Measurements from ENCODE around the gene MRPL34. TPM values are rescaled to one million over a fixed set of nuclear protein-coding genes. Genes with fewer than 3 reads are reported as not detected.

Gene MRPL34
- total and polyA plus RNA-seq, 9 of the 15 experiments (the other 6 are each of a cell fraction or from before 2014, with no cell fraction given): 11.5 to 256 (median 72.5) TPM

DNA sequence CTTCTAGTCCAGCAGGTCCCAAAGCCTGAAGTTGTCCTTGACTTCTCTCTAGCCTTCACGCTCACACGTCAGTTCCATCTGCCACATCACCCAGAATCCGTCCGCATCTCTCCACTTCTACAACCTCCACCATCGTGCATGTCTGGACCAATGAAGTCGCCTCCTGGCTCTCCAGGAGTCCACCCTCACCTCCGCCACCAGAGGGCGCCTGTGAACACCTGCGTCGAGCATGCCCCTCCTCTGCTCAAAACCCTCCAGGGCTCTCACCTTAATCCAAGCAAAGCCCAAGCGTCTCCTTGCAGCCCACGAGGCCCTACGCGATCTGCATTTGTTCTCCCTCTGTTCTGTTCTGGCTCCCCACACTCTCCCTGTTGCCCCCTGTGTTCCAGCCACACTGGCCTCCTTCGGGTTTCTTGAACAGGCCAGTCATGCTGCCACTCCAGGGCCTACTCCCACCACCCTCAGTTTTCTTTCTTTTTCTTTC is 44.8 kb upstream of the MRPL34 start (continued):
- TF ChIP-seq, protein P1, sequence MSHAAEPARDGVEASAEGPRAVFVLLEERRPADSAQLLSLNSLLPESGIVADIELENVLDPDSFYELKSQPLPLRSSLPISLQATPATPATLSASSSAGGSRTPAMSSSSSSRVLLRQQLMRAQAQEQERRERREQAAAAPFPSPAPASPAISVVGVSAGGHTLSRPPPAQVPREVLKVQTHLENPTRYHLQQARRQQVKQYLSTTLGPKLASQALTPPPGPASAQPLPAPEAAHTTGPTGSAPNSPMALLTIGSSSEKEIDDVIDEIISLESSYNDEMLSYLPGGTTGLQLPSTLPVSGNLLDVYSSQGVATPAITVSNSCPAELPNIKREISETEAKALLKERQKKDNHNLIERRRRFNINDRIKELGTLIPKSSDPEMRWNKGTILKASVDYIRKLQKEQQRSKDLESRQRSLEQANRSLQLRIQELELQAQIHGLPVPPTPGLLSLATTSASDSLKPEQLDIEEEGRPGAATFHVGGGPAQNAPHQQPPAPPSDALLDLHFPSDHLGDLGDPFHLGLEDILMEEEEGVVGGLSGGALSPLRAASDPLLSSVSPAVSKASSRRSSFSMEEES (CRISPR knock-in tag; IDR thresholded peaks at IDR 0.05): no peak
- TF ChIP-seq HNRNPH1 (optimal IDR thresholded peaks at IDR 0.05; ENCODE audit: low read depth, low read length) (no peak), HOXB6 (CRISPR knock-in tag; IDR thresholded peaks at IDR 0.05; ENCODE audit: borderline replicate concordance) (no peak), CBX1 (IDR thresholded peaks at IDR 0.05; ENCODE audit: low read depth) (no peak), L3MBTL2 (IDR thresholded peaks at IDR 0.05) (peak; percentile 89), BRF1 (IDR thresholded peaks at IDR 0.05; ENCODE audit: borderline replicate concordance, extremely low read depth, insufficient read length) (no peak), ETV5 (CRISPR knock-in tag; IDR thresholded peaks at IDR 0.05; ENCODE audit: low read depth) (no peak), SMAD1 (IDR thresholded peaks at IDR 0.05; ENCODE audit: low read depth, low read length, partially characterized antibody) (no peak), ZNF3 (CRISPR knock-in tag; IDR thresholded peaks at IDR 0.05) (no peak), IFI16 (CRISPR knock-in tag; IDR thresholded peaks at IDR 0.05) (no peak), MTA3 (IDR thresholded peaks at IDR 0.05; ENCODE audit: borderline replicate concordance) (no peak), TGIF2 (CRISPR knock-in tag; IDR thresholded peaks at IDR 0.05) (no peak), NRF1 (conservative IDR thresholded peaks at IDR 0.05 in 1 of 2, IDR thresholded peaks at IDR 0.05 in 1 of 2) (peak; percentile 32 to 62; a peak in 3 of 4 replicates), ZNF140 (CRISPR knock-in tag; IDR thresholded peaks at IDR 0.05) (no peak), HMG20B (CRISPR knock-in tag; IDR thresholded peaks at IDR 0.05) (no peak), ZNF551 (CRISPR knock-in tag; IDR thresholded peaks at IDR 0.05) (no peak), ARID2 (IDR thresholded peaks at IDR 0.05) (0 out of 2 replicates have a peak, but pooled peaks have one; percentile 11), PHF8 (IDR thresholded peaks at IDR 0.05; ENCODE audit: borderline replicate concordance, low read length) (peak; percentile 41; the same call in 1 of the 2 replicates), PYGO2 (tag; IDR thresholded peaks at IDR 0.05) (no peak), THRAP3 (IDR thresholded peaks at IDR 0.05; ENCODE audit: borderline replicate concordance) (no peak), SAFB2 (IDR thresholded peaks at IDR 0.05; ENCODE audit: borderline replicate concordance, low read depth, low read length, severe bottlenecking) (no peak), CBX2 (IDR thresholded peaks at IDR 0.05; ENCODE audit: insufficient read depth, low read length, poor library complexity, severe bottlenecking) (no peak), NCOA1 (IDR thresholded peaks at IDR 0.05; ENCODE audit: low read depth) (no peak), BHLHE40 (IDR thresholded peaks at IDR 0.05; ENCODE audit: low read length) (peak; percentile 48; the same call in 1 of the 2 replicates), ZNF224 (CRISPR knock-in tag; IDR thresholded peaks at IDR 0.05) (no peak)
- TF ChIP-seq, protein P2, sequence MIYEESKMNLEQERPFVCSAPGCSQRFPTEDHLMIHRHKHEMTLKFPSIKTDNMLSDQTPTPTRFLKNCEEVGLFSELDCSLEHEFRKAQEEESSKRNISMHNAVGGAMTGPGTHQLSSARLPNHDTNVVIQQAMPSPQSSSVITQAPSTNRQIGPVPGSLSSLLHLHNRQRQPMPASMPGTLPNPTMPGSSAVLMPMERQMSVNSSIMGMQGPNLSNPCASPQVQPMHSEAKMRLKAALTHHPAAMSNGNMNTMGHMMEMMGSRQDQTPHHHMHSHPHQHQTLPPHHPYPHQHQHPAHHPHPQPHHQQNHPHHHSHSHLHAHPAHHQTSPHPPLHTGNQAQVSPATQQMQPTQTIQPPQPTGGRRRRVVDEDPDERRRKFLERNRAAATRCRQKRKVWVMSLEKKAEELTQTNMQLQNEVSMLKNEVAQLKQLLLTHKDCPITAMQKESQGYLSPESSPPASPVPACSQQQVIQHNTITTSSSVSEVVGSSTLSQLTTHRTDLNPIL (CRISPR knock-in tag; IDR thresholded peaks at IDR 0.05): no peak
- TF ChIP-seq, protein P3, sequence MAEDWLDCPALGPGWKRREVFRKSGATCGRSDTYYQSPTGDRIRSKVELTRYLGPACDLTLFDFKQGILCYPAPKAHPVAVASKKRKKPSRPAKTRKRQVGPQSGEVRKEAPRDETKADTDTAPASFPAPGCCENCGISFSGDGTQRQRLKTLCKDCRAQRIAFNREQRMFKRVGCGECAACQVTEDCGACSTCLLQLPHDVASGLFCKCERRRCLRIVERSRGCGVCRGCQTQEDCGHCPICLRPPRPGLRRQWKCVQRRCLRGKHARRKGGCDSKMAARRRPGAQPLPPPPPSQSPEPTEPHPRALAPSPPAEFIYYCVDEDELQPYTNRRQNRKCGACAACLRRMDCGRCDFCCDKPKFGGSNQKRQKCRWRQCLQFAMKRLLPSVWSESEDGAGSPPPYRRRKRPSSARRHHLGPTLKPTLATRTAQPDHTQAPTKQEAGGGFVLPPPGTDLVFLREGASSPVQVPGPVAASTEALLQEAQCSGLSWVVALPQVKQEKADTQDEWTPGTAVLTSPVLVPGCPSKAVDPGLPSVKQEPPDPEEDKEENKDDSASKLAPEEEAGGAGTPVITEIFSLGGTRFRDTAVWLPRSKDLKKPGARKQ (CRISPR knock-in tag; IDR thresholded peaks at IDR 0.05): no peak

Data from K562 (cell line).